HG03066 (cell line): ENCODE measurements around the gene ZCCHC7.
"Not testable (repeated sequence)": the region's sequence is repeated elsewhere in the genome, so short reads cannot be mapped to it uniquely, and the experiment has no call there.

ENCODE experiments used
- ATAC-seq: cut with Tn5 transposase; IDR thresholded peaks from one replicate; pipeline ENCODE4 v1.9.1; 2021; ENCODE audit warnings: low read depth; ENCODE audit not compliant: unreplicated experiment

The ZCCHC7 gene

GRCh38 chr9:37290366-37290939 lies 170.1 kb downstream of the ZCCHC7 start:
- no peak for ATAC-seq

- ATAC-seq, result no peak
Measured at GRCh38 chr9:37290940-37291485, 170.6 kb downstream of the ZCCHC7 start.

- not testable (repeated sequence) for ATAC-seq
Measured at GRCh38 chr9:37291612-37292238, 171.4 kb downstream of the ZCCHC7 start.

- no peak for ATAC-seq
Measured at GRCh38 chr9:37292896-37293295, 172.5 kb downstream of the ZCCHC7 start.

GRCh38 chr9:37293664-37294524 lies 173.5 kb downstream of the ZCCHC7 start:
- peak; percentile 46 for ATAC-seq

GRCh38 chr9:37295178-37295577 lies 174.8 kb downstream of the ZCCHC7 start:
- no peak for ATAC-seq

- ATAC-seq, result no peak
Measured at GRCh38 chr9:37295796-37296195, 175.4 kb downstream of the ZCCHC7 start.

GRCh38 chr9:37297592-37297991 lies 177.2 kb downstream of the ZCCHC7 start:
- no peak for ATAC-seq

- no peak for ATAC-seq
Measured at GRCh38 chr9:37300620-37301019, 180.2 kb downstream of the ZCCHC7 start.

- ATAC-seq, result no peak
Measured at GRCh38 chr9:37301042-37301853, 180.9 kb downstream of the ZCCHC7 start.

GRCh38 chr9:37301854-37302172 lies 181.4 kb downstream of the ZCCHC7 start:
- no peak for ATAC-seq

- peak; percentile 84 for ATAC-seq
Measured at GRCh38 chr9:37302277-37302676, 181.9 kb downstream of the ZCCHC7 start.

GRCh38 chr9:37303272-37303671 lies 182.9 kb downstream of the ZCCHC7 start:
- not testable (repeated sequence) for ATAC-seq

GRCh38 chr9:37309136-37309535 lies 188.8 kb downstream of the ZCCHC7 start:
- no peak for ATAC-seq

GRCh38 chr9:37311938-37312708 lies 191.7 kb downstream of the ZCCHC7 start:
- no peak for ATAC-seq

GRCh38 chr9:37324261-37324683 lies 203.9 kb downstream of the ZCCHC7 start:
- ATAC-seq, result peak; percentile 74

GRCh38 chr9:37324691-37325490 lies 204.5 kb downstream of the ZCCHC7 start:
- peak; percentile 23 for ATAC-seq

GRCh38 chr9:37325778-37326177 lies 205.4 kb downstream of the ZCCHC7 start:
- no peak for ATAC-seq

- no peak for ATAC-seq
Measured at GRCh38 chr9:37327553-37327952, 207.2 kb downstream of the ZCCHC7 start.
